SU-DHL-6 (cell line): ENCODE data around the gene ARHGEF16.
A peak's percentile ranks its signal among the peaks of the same experiment; 100 is the strongest.

Experiments
- H2AFZ ChIP-seq: fragments of 200-600 bp; sonication (generic); 2 replicates; pipeline ENCODE4 v1.6.1; 2014; ENCODE audit warnings: low read depth, mild to moderate bottlenecking, moderate library complexity, mixed read lengths, antibody characterized with exemption, low read length; ENCODE audit not compliant: severe bottlenecking
- H3F3A ChIP-seq: fragments of 200-600 bp; shearing (Covaris generic); 2 replicates; pipeline ENCODE4 v1.6.0; 2016; ENCODE audit warnings: antibody characterized with exemption, mild to moderate bottlenecking; ENCODE audit not compliant: insufficient read depth
- H3K27ac ChIP-seq: fragments of 200-600 bp; sonication (generic); 2 replicates; pipeline ENCODE4 v1.5.1; 2016; ENCODE audit warnings: low read depth, mild to moderate bottlenecking, low read length, moderate library complexity, mixed read lengths
- H3K27me3 ChIP-seq: fragments of 200-600 bp; sonication (generic), shearing (Covaris generic); 2 replicates; pipeline ENCODE4 v1.6.0; 2014; ENCODE audit warnings: mild to moderate bottlenecking, low read length
- H3K36me3 ChIP-seq: fragments of 200-600 bp; sonication (generic); 2 replicates; pipeline ENCODE4 v1.6.1; 2014; ENCODE audit warnings: mild to moderate bottlenecking, low read length, mixed read lengths
- H3K4me2 ChIP-seq: fragments of 300-600, 200-600 bp; shearing (Covaris generic), sonication (generic); 2 replicates; pipeline ENCODE4 v1.6.0; 2014; ENCODE audit warnings: low read length, low read depth, mild to moderate bottlenecking; ENCODE audit not compliant: poor library complexity, severe bottlenecking
- H3K4me3 ChIP-seq: fragments of 200-600 bp; sonication (generic); 2 replicates; pipeline ENCODE4 v1.5.1; 2014; ENCODE audit warnings: antibody characterized with exemption, low read length, mild to moderate bottlenecking, mixed read lengths; ENCODE audit not compliant: insufficient read depth, poor library complexity, severe bottlenecking
- H3K79me2 ChIP-seq: fragments of 200-600 bp; sonication (generic); 2 replicates; pipeline ENCODE4 v1.6.1; 2014; ENCODE audit warnings: mild to moderate bottlenecking, low read length, moderate library complexity; ENCODE audit not compliant: insufficient read depth
- H3K9ac ChIP-seq: fragments of 200-600 bp; sonication (generic); 2 replicates; pipeline ENCODE4 v1.7.0; 2014; ENCODE audit warnings: mild to moderate bottlenecking, low read length
- H3K9me2 ChIP-seq: fragments of 200-600 bp; sonication (generic); replicated peaks from 2 replicates; pipeline ENCODE4 v1.6.1; 2014; ENCODE audit warnings: low read length; ENCODE audit not compliant: insufficient read depth
- H3K9me3 ChIP-seq: fragments of 200-600 bp; sonication (generic); 2 replicates; pipeline ENCODE4 v1.6.1; 2014; ENCODE audit warnings: low read length, mixed read lengths; ENCODE audit not compliant: insufficient read depth
- H4K20me1 ChIP-seq: fragments of 200-600 bp; sonication (generic); 2 replicates; pipeline ENCODE4 v1.6.1; 2014; ENCODE audit warnings: low read depth, mild to moderate bottlenecking, antibody characterized with exemption, low read length, moderate library complexity, mixed read lengths
- CTCF ChIP-seq: fragments of 200-600 bp; sonication (generic); IDR thresholded peaks from one replicate; pipeline ENCODE4 v1.5.1; 2017; ENCODE audit warnings: antibody characterized with exemption, mild to moderate bottlenecking, low read length, moderate library complexity; ENCODE audit not compliant: insufficient read depth, poor library complexity, severe bottlenecking
- EZH2phosphoT487 ChIP-seq: fragments of 200-600 bp; sonication (generic), shearing (Covaris generic); conservative IDR thresholded peaks from 2 replicates; pipeline ENCODE4 v1.6.1; 2018; ENCODE audit warnings: mild to moderate bottlenecking, antibody characterized with exemption, low read length, moderate library complexity, mixed read lengths

The ARHGEF16 gene

DNA sequence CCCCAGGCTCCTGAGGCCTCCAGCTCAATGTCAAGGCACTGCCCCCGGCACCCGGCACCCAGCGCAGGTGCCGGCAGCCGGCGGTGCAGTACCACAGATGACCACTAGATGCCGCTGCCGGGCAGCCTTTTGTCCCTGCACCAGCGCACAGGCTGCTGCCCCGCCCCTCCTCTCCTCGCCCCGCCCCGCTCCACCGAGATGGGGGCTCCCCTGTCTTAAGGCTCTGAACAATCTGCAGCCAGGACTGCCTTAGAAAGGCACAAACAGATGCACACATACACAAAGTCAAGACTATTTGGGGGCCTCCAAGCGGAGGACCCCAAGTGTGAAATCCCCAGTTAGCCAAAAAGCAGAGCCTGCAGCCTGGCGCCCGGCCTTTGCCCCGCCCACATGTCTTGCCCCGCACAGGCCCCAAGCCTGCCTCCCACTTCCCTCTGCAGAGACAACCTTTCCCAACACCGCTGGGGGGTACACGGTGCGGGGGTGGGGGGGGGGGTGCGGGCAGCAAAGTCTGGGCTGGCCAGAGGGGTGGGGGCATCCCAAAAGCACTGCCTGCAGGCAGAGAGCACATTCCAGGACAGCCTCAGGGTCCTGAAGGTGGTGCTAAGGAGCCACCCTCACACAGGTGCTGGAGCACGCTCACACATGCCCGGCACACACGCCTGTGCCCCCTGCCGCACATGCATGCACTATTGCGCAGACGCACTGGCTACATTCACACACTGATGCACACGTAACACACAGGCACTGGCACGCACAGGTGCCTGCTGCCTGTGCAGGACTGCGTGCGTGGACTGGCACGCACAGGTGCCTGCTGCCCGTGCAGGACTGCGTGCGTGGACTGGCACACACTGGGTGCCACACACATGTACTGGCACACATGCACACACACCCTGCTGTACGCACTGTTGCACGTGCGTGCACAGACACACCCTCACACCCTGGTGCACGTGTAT is 37.1 kb downstream of the ARHGEF16 start:
- Histone ChIP-seq H3F3A (no peaks in the 10 kb centered on the region), H3K79me2 (no peaks in the 10 kb centered on the region), H4K20me1 (no peaks in the 10 kb centered on the region), H3K9me2 (no peaks in the 10 kb centered on the region), H3K4me3 (no peak overlapping the region), H3K27ac (no peak overlapping the region), H3K4me2 (no peak overlapping the region), H3K27me3 (no peaks in the 10 kb centered on the region), H3K9me3 (no peaks in the 10 kb centered on the region), H3K9ac (no peak overlapping the region), H2AFZ (no peak overlapping the region), H3K36me3 (no peaks in the 10 kb centered on the region)
- peak; percentile 46 for TF ChIP-seq CTCF
- TF ChIP-seq EZH2phosphoT487, result no peak

DNA sequence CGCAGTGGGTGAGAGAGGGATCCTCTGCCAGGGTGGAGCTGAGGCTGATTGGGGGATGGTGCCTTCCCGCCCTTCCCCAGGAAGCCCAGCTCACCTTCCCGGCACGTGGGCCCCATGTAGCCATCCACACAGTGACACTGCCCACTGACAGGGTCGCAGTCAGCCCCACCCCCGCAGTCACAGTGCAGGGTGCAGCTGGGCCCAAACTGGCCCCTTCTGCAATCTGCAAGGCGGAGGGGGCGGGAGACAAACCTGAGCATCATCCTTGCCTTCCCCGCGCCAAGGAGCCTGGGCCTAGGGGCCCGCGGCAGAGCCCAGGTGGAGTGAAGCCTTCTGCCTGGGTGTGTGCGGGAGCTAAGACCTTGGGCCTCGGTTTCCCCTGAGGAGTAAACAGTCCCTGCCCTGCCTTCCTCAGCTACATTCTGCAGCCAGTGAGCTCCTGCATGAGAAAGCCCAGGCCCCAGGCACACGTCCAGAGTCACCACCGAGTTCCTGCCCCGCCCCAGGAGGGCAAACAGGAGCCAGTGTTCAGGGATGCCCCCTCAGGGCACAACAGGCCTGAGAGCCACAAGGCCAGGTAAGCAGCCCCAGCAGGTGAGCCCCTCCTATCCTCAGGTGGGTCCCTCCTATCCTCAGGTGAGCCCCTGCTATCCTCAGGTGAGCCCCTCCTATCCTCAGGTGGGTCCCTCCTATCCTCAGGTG is 38.2 kb downstream of the ARHGEF16 start:
- TF ChIP-seq EZH2phosphoT487 (no peak), CTCF (no peak)
- H3K27ac ChIP-seq, result no peak overlapping the region
- H3K36me3 ChIP-seq, result no peaks in the 10 kb centered on the region
- H2AFZ ChIP-seq, result no peak overlapping the region
- no peak overlapping the region for H3K4me2 ChIP-seq
- no peaks in the 10 kb centered on the region for H3F3A ChIP-seq
- H4K20me1 ChIP-seq, result no peaks in the 10 kb centered on the region
- H3K79me2 ChIP-seq, result no peaks in the 10 kb centered on the region
- H3K9me3 ChIP-seq, result no peaks in the 10 kb centered on the region
- no peak overlapping the region for H3K4me3 ChIP-seq
- no peaks in the 10 kb centered on the region for H3K27me3 ChIP-seq
- no peaks in the 10 kb centered on the region for H3K9me2 ChIP-seq
- no peak overlapping the region for H3K9ac ChIP-seq

DNA sequence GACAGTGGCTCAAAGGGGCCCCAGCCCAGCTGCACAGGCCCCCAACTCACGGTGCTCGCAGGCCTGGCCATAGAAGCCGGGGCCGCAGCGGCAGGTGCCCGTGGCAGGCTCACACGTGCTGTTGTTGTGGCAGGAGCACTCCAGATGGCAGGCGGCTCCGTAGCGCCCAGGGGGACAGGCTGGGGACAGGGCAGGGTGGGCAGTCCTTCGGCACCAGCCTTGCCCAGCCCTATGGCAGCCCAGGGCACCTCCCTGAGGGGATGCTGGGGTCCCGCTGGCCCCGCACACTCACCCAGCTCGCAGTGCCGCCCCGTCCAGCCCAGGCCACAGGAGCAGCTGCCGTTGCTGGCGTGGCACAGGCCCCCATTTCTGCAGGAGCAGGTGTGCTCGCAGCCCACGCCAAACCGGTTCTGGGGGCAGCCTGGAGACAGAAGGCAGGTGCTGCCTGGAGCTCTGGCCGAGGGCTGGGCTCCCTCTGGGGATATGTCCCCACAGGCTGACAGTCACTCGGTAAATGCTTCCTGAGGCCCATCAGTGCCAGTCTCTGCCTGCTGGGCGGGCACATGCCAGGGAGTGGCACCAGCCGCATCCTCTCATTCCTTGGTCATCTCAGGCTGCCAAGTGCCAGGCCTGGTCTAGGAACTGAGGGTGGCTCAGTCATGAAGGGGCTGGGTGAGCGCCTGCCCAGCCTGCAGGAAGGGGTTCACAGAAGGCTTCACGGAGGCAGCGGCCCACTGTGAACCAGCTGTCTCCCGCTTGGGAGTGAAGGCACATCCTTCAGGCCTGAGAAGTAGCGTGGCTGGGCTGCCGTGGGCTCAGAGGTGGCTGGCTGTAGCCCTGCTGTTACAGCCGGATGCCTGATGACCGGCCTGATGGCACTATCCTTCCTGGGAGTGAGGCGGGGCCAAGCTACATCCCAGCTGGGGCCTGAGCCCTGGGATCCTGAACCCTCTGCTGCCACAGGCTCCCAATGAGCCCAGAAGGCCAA is 40.1 kb downstream of the ARHGEF16 start:
- H3K9ac ChIP-seq, result no peak overlapping the region
- TF ChIP-seq EZH2phosphoT487 (no peak), CTCF (no peak)
- no peak overlapping the region for H3K27ac ChIP-seq
- no peaks in the 10 kb centered on the region for H4K20me1 ChIP-seq
- no peaks in the 10 kb centered on the region for H3K9me3 ChIP-seq
- no peak overlapping the region for H3K4me3 ChIP-seq
- H3F3A ChIP-seq, result no peaks in the 10 kb centered on the region
- H3K9me2 ChIP-seq, result no peaks in the 10 kb centered on the region
- H3K36me3 ChIP-seq, result no peaks in the 10 kb centered on the region
- no peaks in the 10 kb centered on the region for H3K27me3 ChIP-seq
- no peak overlapping the region for H2AFZ ChIP-seq
- H3K4me2 ChIP-seq, result no peak overlapping the region
- H3K79me2 ChIP-seq, result no peaks in the 10 kb centered on the region
